HUDEP-2 (cell line): Measurements from ENCODE around the gene CRYL1.

Source experiments
- DNase-seq, 76 experiments: peaks; one replicate each; lab custom pipeline; 2025; ENCODE audit not compliant: unreplicated experiment in 76 of 76; lab: John Stamatoyannopoulos, UW

The CRYL1 gene

DNA sequence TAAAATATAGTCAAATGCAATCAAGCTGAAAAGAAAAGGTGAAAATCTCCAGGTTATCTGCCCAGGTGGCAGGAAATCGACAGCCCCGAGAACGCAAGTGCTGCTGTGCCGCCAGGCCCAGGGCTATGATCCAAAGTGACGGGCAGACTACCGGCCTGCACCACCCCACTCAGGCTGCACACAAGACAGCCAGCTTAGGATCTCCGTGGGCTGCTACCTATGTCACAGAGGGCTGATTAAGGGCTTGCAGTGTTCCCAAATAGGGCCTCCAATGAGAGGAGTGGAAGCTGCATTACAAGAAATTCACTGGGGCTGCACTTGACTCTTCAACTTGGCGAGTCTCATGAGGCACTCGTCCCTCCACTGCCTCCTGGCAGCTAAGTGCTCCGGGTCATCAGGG lies 121.8 kb downstream of the CRYL1 start:
- no peak for DNase-seq

DNA sequence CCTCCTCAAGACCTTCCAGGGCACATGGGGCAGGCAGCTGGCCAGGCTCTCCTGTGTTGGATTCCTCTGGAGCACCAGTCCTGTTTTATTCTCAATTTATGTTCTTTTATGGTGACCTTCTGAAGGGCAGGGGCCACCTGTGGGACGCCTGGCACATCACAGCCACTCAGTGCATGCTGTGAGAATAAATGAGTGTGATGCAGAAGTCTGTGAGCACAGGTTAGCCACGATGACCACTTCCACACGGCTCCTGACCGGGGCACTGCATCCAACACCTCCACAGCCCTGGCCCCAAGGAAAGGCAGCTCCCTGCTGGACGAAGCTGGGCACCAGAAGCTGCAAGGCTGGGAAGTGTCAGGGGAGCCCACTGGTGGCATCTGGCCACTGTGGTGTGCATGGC lies 122.8 kb downstream of the CRYL1 start:
- no peak for DNase-seq

- no peak for DNase-seq
These were observed 123.5 kb downstream of the CRYL1 start for GRCh38 chr13:20401931-20402856.

DNA sequence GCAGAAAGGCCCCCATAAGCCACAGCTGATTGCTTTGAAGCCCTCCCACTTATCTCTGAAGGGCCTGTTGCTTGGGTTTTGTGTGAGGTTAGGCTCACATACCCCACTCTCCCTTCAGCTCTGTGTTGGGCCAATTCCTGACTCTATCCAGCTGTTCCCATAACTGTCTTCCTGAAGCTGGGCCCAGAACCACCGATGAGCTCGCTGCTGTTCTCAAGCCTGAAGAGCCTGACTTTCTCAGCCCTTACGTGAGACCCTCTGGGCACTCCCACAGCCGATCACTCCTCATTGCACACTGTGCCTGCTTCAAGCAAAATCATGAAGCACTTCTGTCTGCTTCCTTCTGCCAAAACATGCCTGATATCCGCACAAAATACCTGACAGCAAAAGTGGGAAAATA lies 124.1 kb downstream of the CRYL1 start:
- DNase-seq = no peak

DNA sequence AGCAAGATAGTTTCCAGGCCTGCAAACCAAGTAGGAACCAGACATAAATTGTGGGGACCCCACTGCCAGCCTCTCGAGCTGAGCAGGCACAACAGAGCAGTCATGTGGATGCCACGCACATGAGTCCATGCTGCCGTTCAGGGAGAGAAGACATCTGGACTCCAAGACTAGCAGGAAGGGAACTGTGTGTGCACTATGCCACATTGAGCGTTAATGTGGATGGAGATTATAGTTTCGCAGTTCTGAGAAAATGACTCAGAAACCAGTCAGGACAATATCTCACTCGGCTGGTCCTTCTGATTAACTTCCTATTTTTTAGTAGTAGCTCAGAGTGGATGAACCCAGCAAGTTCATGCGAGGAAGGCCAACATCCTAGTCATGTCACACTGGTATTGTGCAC lies 124.9 kb downstream of the CRYL1 start:
- peak in 6 of 76 experiments; percentile 1 to 32 (median 10) for DNase-seq

GRCh38 chr13:20399961-20400360 lies 125.7 kb downstream of the CRYL1 start:
- no peak for DNase-seq

DNA sequence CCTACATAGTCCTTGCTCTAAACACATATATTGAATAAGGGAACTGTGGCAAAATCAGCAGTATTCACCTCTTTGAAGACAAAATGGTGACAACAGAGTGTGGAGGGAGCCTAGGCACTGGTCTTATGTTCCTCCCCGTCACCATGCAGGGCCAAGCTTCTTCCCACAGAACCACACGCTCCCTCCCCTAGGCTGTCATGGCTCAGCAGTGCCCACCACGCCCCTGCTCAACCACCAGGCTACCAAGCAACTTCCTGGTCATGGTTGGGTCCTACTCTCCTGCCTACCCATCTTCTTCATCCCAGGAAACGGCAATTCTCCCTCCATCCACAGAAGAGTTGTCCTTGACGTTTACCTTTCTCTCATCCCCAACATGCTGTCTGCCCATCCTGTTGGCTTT lies 126.1 kb downstream of the CRYL1 start:
- no peak for DNase-seq

DNA sequence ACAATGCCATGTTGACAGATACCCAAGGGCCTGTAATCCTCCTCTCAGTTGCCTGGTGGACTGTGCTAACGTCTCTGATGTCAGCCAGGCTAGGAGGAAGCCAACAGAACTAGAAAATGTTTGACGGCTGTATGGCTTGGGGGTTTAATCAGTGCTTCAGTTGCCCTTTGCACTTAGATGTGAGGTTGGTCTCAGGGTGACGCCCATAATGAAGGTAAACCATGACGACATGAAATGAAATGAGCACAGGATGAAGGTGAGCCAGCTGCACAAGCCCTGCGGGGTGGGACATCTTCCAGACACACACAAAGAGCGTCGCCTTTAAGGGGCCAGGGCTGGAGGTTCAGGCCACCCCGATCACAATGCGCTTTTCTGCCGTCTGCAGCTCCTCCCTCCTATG lies 127.2 kb downstream of the CRYL1 start:
- DNase-seq = no peak

GRCh38 chr13:20397896-20398295 lies 127.8 kb downstream of the CRYL1 start:
- no peak for DNase-seq

GRCh38 chr13:20395061-20395916 lies 130.4 kb downstream of the CRYL1 start:
- DNase-seq = no peak

DNA sequence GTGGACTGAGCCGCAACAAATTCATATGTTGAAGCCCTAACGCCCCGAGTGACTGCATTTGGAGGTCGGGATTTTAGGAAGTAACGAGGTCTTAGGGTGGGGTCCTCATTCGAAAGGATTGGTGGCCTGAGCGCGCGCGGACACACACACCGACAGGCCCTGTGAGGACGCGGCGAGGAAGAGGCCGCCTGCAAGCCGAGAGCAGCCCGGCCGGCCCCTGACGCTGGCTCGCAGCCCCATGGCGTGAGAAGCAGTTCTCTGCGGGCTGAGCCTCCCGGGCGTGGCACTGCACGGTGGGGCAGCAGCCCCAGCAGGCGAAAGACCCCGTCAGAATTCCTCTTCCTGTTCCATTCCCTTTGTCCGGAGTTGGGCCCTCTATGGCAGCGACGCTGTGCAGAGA lies 131.2 kb downstream of the CRYL1 start:
- DNase-seq = no peak

DNA sequence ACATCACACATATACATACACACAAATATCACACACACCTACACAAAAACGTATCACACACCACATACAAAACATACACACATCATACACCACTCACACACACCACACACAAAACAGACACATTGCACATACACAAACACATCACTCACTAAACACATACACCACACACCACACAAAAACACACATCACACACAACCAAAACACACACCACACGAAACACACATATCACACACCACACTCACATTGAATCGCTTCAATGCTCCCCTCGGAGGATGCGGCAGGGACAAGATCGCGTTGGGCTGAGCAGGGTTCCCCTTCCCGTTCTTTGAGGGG lies 131.5 kb downstream of the CRYL1 start:
- no peak for DNase-seq

DNA sequence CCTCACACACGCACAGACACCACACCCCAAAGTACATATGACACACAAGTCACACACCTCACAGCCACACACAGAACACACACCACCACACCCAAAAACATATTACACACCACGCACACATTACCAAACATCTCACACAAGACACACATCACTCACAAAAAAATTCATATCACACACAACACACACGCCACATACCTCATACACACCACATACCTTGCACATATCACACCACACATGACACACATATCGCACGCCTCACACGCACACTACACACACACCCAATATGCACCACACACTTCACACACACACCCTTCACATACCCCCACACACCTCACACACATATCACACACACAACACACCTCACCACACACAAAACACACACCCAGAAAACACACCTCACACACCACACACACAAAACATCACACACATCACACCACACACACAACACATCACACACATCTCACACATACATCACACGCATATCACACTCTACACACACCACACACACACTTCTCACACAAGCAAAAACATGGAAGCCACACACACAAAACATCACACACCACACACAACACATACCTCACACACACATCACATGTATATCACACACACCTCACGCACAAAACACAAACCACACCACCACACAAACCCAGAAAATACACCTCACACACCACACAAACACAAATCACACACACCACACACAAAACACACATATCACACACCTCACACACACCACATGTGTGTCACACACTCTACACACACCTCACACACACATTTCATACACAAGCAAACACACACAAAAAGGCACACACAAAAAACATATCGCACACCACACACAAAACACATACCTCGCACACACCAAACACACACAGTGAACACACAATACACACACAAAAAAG lies 132.1 kb downstream of the CRYL1 start:
- DNase-seq = no peak

DNA sequence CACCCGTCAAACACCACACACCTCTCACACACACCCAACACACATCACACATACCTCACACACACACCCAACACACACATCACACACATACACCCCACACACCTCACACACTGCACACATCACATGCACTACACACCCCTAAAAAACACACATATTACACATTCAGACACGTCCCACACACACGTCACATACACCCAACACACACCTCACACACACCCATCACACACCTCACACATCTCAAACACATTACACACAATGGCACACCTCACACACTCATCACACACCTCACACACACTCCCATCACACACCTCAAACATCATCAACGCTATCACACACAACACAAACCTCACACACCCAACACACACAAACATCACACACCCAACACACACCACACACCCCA lies 133.1 kb downstream of the CRYL1 start:
- no peak for DNase-seq

- no peak for DNase-seq
These were observed 133.8 kb downstream of the CRYL1 start for GRCh38 chr13:20391597-20392452.

DNA sequence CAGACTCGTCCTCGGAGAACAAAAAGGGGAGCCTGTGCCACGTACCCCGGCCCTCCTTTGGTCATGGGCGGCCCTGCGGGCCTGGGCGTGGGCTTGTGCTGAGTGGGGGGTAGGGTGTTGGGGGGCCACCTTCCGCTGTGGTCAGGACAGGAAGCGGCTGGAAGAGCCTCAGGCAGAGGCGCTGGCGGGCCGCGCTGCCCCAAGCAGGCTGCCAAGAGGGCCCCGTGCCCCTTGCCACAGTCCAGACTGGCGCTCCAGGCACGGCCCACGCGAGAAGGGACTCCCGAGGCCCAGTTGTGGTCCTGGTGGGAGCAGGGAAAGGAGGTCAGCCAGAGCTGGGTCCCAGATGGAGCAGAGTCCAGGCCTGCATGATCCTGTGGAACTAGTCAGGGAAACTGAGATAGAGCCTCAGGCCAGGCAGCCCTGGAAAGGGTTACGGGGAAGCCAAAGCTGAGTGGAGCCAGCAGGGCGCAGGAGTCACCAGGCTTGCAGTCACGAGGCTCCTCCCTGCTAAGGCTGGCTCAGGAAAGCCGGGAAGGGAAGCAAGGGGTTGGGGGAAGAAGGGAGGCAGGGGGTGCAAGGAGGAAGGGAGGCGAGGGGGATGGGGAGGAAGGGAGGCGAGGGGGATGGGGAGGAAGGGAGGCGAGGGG lies 135.0 kb downstream of the CRYL1 start:
- DNase-seq = no peak

- no peak for DNase-seq
These were observed 135.7 kb downstream of the CRYL1 start for GRCh38 chr13:20389696-20390525.

DNA sequence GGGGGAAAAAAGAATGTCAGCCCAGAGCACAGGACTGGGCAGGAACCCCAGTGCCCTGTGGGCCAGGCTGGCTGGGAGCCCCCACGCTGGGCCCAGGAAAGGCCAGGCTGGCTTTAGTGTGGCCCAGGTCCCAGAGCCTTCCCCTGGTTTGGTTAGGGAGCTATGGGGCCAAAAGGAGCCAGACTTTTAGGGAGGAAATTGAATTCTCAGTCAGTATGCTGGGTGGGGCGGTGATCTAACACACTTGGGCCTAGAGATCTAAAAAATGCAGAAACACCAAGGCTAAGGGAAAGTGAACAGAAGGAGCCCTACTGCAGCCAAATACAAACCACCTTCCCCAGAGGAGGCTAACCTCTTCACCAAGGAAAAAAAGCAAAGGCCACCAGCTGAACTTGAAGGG lies 137.5 kb downstream of the CRYL1 start:
- no peak for DNase-seq
